Ascending aorta (tissue), 2 donors: ENCODE results near the gene VPS16. TPM values are rescaled to one million over a fixed set of nuclear protein-coding genes. Genes with fewer than 3 reads are reported as not detected.

ENCODE experiments used
- DNase-seq, 2 donors: peaks; one replicate each; pipeline ENCODE4 v3.0.0-alpha.2; 2019; ENCODE audit warnings: low spot score in 2 of 2
- H3K27ac ChIP-seq, 2 donors: fragments of 200-600 bp; sonication (generic); one replicate each; pipeline ENCODE4 v1.5.1; 2016 to 2017; ENCODE audit warnings: mild to moderate bottlenecking in 1 of 2
- H3K27me3 ChIP-seq: fragments of 200-600 bp; sonication (generic); one replicate; pipeline ENCODE4 v1.5.1; 2017
- H3K36me3 ChIP-seq, 2 donors: fragments of 200-600 bp; sonication (generic); one replicate each; pipeline ENCODE4 v1.5.1; 2016
- H3K4me1 ChIP-seq, 2 donors: fragments of 200-600 bp; sonication (generic); one replicate each; pipeline ENCODE4 v1.5.1; 2016 to 2017; ENCODE audit warnings: mild to moderate bottlenecking in 1 of 2
- H3K4me3 ChIP-seq, 2 donors: fragments of 200-600 bp; sonication (generic); one replicate each; pipeline ENCODE4 v1.5.1; 2016 to 2017; ENCODE audit warnings: mild to moderate bottlenecking in 1 of 2
- H3K9me3 ChIP-seq, 2 donors: fragments of 200-600 bp; sonication (generic); one replicate each; pipeline ENCODE4 v1.5.1; 2016
- intact Hi-C: fragments of 100-400 bp; cut with DNase I; formaldehyde crosslinking; loops from one replicate; pipeline ENCODE4 v1.15.1; 2023
- total RNA-seq: library from RNA; depleted of rRNA; stranded (reverse); fragments of >200 nt; gene quantifications from one replicate; pipeline ENCODE4 v1.1.0, GENCODE V29; 2016
- TF ChIP-seq, protein P1 (sequence below), 3 experiments: fragments of 200-600 bp in 2 of 3; fragments of 450-650 bp in 1 of 3; sonication (generic) in 2 of 3; IDR thresholded peaks; one replicate each; pipeline ENCODE4 v1.5.1; 2016 to 2019; ENCODE audit warnings: antibody characterized with exemption in 3 of 3, mild to moderate bottlenecking in 1 of 3, moderate library complexity in 1 of 3

Gene VPS16
- total RNA-seq, 1 donor from 2014 or later, result 61.1 TPM

DNA sequence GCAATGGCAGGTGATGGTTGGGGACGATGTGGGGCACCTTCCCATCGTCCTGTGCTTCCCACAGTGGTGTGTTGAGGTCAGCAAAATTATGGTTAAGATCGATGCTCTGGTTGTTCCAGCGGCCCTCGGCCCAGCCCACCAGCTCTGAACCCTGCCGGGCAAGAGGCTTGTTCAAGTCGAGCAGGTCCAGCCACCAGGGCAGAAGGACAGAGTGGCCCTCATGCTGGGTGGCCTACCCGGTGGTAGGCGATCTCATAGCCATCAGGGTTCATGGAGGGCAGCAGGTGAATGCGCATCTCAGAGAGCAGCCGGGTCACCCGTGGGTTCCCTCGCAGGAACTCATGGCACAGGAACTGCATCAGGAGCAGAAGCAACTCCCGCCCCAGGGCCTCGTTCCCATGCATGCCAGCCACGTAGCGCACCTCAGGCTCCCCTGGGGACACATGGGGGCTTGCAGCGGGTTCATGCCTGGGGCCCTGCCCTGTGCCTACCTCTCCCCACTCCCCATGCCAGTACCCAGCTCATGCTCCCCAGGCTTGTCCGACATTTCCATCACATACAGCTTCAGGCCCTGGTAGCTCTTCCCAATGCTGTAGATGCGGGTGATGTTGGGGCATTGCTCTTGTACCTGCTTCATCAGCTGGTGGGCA, 44.4 kb upstream of the VPS16 start:
- intact Hi-C loops, result no loop called here
- Histone ChIP-seq H3K27me3 (peaks cover 3% of the 10 kb centered on the region), H3K4me1 (no peaks in the 10 kb centered on the region), H3K9me3 (no peaks in the 10 kb centered on the region), H3K36me3 (no peaks in the 10 kb centered on the region), H3K4me3 (no peak overlapping the region), H3K27ac (no peak overlapping the region)
- TF ChIP-seq, protein P1, sequence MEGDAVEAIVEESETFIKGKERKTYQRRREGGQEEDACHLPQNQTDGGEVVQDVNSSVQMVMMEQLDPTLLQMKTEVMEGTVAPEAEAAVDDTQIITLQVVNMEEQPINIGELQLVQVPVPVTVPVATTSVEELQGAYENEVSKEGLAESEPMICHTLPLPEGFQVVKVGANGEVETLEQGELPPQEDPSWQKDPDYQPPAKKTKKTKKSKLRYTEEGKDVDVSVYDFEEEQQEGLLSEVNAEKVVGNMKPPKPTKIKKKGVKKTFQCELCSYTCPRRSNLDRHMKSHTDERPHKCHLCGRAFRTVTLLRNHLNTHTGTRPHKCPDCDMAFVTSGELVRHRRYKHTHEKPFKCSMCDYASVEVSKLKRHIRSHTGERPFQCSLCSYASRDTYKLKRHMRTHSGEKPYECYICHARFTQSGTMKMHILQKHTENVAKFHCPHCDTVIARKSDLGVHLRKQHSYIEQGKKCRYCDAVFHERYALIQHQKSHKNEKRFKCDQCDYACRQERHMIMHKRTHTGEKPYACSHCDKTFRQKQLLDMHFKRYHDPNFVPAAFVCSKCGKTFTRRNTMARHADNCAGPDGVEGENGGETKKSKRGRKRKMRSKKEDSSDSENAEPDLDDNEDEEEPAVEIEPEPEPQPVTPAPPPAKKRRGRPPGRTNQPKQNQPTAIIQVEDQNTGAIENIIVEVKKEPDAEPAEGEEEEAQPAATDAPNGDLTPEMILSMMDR (IDR thresholded peaks at IDR 0.05), result no peak
- no peak for DNase-seq

DNA sequence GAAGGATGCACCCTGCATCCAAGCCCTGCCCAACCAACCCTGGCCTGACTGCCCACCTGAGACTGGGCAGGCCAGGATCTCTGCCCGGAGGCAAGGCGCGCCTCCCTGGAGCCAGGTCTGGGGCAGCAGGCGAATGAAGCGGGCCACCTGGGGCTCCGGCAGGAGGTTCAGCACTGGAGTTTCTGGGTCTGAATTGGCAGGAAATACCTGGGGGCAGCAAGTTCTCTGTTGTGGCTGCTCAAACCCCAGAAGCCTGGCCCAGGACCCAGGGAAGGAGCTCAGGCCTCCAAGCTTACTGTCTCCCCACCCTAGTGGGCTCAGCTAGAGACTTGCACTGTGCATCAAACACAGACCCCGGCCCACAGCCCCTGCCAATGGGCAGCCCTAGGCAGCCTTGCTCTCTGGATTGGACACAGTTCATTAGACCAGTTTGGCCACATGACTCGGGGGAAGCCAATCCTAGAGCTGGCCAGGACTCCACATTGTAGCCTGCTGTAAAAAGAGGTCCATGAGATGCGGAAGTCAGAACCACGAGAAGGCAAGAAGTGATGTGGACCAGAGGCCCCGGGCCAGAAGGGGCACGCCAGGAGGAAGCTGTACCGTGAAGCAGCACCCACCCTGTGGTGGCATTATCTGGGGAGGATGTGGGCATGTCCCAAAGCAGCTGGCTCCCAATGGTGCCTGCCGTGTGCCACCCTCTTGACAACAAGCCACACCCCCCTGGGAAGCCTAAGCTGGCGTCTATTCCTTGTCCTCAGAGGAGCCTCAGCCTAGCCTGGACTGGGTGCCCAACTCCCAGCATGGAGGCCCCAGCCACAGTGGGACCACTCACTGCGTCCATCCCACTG, 43.2 kb upstream of the VPS16 start:
- Histone ChIP-seq H3K27ac (no peak overlapping the region), H3K36me3 (no peaks in the 10 kb centered on the region), H3K9me3 (no peaks in the 10 kb centered on the region), H3K4me3 (no peak overlapping the region), H3K4me1 (no peaks in the 10 kb centered on the region), H3K27me3 (peaks cover 4% of the 10 kb centered on the region)
- no peak for DNase-seq
- intact Hi-C loops, result no loop called here
- TF ChIP-seq, protein P1 (IDR thresholded peaks at IDR 0.05), result no peak

DNA sequence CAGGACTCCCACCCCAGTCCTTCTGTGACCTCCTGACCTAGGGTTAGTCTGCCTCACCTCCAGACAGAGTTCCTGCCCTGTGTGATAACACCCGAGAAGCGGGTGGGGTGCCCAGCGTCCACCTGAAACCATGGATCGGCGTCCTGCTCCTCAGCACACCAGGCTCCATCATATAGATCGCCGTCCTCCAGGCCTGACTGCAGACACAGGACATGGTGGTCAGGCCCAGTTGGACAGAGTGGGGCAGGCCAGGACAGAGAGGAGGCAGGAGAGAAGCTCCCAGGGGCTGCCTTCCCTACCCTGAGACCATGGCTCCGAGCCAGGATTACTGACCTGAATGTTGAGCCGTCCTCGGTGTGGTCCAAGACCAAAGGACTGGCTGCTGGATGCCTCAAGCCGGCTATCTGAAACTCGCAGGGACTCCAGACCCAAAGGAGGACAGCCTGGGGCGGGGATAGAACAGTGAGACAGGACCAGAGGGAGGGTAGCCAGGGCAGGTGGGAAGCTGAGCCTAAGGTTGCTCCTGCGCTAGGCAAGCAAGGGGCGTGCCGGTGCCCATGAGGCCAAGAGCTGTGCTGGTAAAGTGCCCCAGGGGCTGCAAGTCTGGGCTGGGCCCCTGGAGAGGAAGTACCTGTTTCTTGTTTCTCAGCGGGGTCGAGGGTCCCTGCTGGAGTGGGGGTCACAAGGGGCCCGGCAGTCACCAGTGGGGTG, 42.3 kb upstream of the VPS16 start:
- TF ChIP-seq, protein P1 (IDR thresholded peaks at IDR 0.05), result no peak
- DNase-seq, result no peak
- H3K27ac ChIP-seq, result no peak overlapping the region
- H3K9me3 ChIP-seq, result no peaks in the 10 kb centered on the region
- H3K4me3 ChIP-seq, result no peak overlapping the region
- intact Hi-C loops, result no loop called here
- no peaks in the 10 kb centered on the region for H3K36me3 ChIP-seq
- no peaks in the 10 kb centered on the region for H3K4me1 ChIP-seq
- peaks cover 4% of the 10 kb centered on the region for H3K27me3 ChIP-seq

DNA sequence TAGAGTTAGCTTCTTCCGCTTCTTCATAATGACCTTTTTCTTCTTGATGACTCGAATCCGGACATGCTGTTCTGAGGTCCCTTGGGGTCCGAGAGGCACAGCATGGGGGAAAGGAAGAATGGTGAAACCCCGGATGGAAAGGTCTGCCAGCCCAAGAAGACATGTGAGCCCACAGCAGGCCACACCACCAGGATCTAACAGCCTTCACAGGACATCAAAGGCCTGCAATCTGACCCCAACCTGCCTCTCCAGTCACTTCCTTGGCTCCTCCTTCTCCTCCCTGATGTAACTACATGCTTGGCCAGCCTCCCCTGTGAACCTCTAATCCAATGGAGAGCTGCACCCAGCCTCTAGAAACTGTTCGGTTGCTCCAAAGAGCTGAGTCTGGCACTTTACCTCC, 41.7 kb upstream of the VPS16 start:
- DNase-seq, result no peak
- Histone ChIP-seq H3K4me3 (no peak overlapping the region), H3K4me1 (no peaks in the 10 kb centered on the region), H3K27ac (no peak overlapping the region), H3K9me3 (no peaks in the 10 kb centered on the region), H3K27me3 (peaks cover 4% of the 10 kb centered on the region), H3K36me3 (no peaks in the 10 kb centered on the region)
- TF ChIP-seq, protein P1 (IDR thresholded peaks at IDR 0.05), result no peak
- intact Hi-C loops, result no loop called here

DNA sequence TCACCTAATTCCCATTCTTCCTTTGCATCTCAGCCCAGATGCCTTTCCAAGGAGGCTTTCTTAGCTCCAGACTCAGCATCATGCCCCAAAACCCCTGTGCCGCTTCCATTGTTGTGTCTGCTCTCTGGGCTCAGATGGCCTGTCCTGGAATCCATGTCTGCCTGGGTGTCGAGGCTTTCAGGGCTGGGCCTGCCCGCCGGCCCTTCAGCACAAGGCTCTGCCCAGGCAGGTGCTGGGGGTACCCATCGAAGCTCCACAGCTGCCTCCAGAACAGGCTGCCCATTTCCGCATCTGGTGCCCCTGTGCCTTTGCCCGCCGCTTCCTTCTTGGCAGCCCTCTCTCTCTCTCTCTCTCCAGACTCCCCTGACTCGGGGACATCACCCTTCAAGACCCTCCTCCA, 41.3 kb upstream of the VPS16 start:
- no peaks in the 10 kb centered on the region for H3K4me1 ChIP-seq
- no peaks in the 10 kb centered on the region for H3K36me3 ChIP-seq
- H3K27me3 ChIP-seq, result peaks cover 4% of the 10 kb centered on the region
- TF ChIP-seq, protein P1 (IDR thresholded peaks at IDR 0.05), result no peak
- intact Hi-C loops, result no loop called here
- H3K4me3 ChIP-seq, result peak overlapping the region in 1 of 2 donors; percentile 53
- DNase-seq, result no peak
- no peaks in the 10 kb centered on the region for H3K9me3 ChIP-seq
- H3K27ac ChIP-seq, result no peak overlapping the region
